ENCODE measurements around the gene MSRB1.

The MSRB1 gene

GRCh38 chr16:1953734-1954133 lies 10.7 kb upstream of the MSRB1 start:
- CTCF ChIA-PET = interaction anchor here (1.5 to 5.9 kb wide), 3 partner anchors 11 to 30 kb away, joined by 6 to 36 read pairs (median 7); partner anchors contain the start of gene MSRB1

GRCh38 chr16:1950559-1950958 lies 7.6 kb upstream of the MSRB1 start:
- DNase-seq (ENCODE audit: extremely low spot score) = no peak
- ChIA-PET POLR2A (interaction anchor here (0.6 to 3.7 kb wide), 3 partner anchors 10 to 20 kb away, joined by 3 to 41 read pairs (median 5); partner anchors contain the start of gene RPS2), CTCF (interaction anchor here (1.6 to 5.9 kb wide), 2 partner anchors 10 to 21 kb away, joined by 4 to 36 read pairs; no protein-coding TSS in a partner anchor)
- TF ChIP-seq PKNOX1 (IDR thresholded peaks at IDR 0.05) = no peak

More at GRCh38 chr16:1953734-1954133, 10.7 kb upstream of the MSRB1 start:
- DNase-seq (ENCODE audit: extremely low spot score) = no peak
- no peak for TF ChIP-seq FOXM1 (IDR thresholded peaks at IDR 0.05; ENCODE audit: borderline replicate concordance)
- no peak for TF ChIP-seq ARNT (IDR thresholded peaks at IDR 0.05)
- TF ChIP-seq ZNF384 (IDR thresholded peaks at IDR 0.05) = no peak
- POLR2A ChIA-PET = interaction anchor here (0.7 to 4.1 kb wide), 3 partner anchors 10 to 18 kb away, joined by 3 to 26 read pairs (median 3); partner anchors contain the start of genes RPS2 and TBL3

- CTCF ChIA-PET = interaction anchor here (0.5 to 5.9 kb wide), 3 partner anchors 9 to 27 kb away, joined by 3 to 36 read pairs (median 4); no protein-coding TSS in a partner anchor
- no peak for DNase-seq (ENCODE audit: extremely low spot score)
- no peak for TF ChIP-seq CTBP1 (IDR thresholded peaks at IDR 0.05; ENCODE audit: borderline replicate concordance)
- TF ChIP-seq SP1 (IDR thresholded peaks at IDR 0.05) = no peak
- TF ChIP-seq FOXA1 (IDR thresholded peaks at IDR 0.05) = no peak
- TF ChIP-seq SUZ12 (IDR thresholded peaks at IDR 0.05) = no peak
- TF ChIP-seq BHLHE40 (IDR thresholded peaks at IDR 0.05; ENCODE audit: borderline replicate concordance) = no peak
- TF ChIP-seq NFRKB (IDR thresholded peaks at IDR 0.05) = no peak
- no peak for TF ChIP-seq FOXK2 (IDR thresholded peaks at IDR 0.05)
- TF ChIP-seq HDGF (IDR thresholded peaks at IDR 0.05; ENCODE audit: borderline replicate concordance) = no peak
- no peak for TF ChIP-seq FOXM1 (IDR thresholded peaks at IDR 0.05; ENCODE audit: borderline replicate concordance)
- TF ChIP-seq L3MBTL2 (conservative IDR thresholded peaks at IDR 0.05) = no peak
- TF ChIP-seq PKNOX1 (IDR thresholded peaks at IDR 0.05) = no peak
- TF ChIP-seq ZNF384 (IDR thresholded peaks at IDR 0.05) = no peak
- POLR2A ChIA-PET = interaction anchor here (1.0 to 3.7 kb wide), 2 partner anchors 9 to 14 kb away, joined by 5 to 41 read pairs; partner anchors contain the start of gene RPS2
Observed at GRCh38 chr16:1950047-1950446, 7.0 kb upstream of the MSRB1 start.

GRCh38 chr16:1949507-1949906 lies 6.5 kb upstream of the MSRB1 start:
- no peak for TF ChIP-seq NFRKB (IDR thresholded peaks at IDR 0.05)
- no peak for TF ChIP-seq BHLHE40 (IDR thresholded peaks at IDR 0.05; ENCODE audit: borderline replicate concordance)
- no peak for TF ChIP-seq HDGF (IDR thresholded peaks at IDR 0.05; ENCODE audit: borderline replicate concordance)
- TF ChIP-seq ZNF384 (IDR thresholded peaks at IDR 0.05) = no peak
- no peak for TF ChIP-seq LEF1 (IDR thresholded peaks at IDR 0.05; ENCODE audit: borderline replicate concordance)
- TF ChIP-seq TARDBP (IDR thresholded peaks at IDR 0.05) = no peak
- TF ChIP-seq FOXM1 (IDR thresholded peaks at IDR 0.05; ENCODE audit: borderline replicate concordance) = no peak
- TF ChIP-seq ARNT (IDR thresholded peaks at IDR 0.05) = no peak
- no peak for TF ChIP-seq FOXA1 (IDR thresholded peaks at IDR 0.05)
- ChIA-PET POLR2A (interaction anchor here (3.7 kb wide), 1 partner anchor 15 kb away, joined by 41 read pairs; the partner anchor contains the start of gene RPS2), CTCF (interaction anchor here (0.5 to 5.9 kb wide), 3 partner anchors 8 to 175 kb away, joined by 3 to 36 read pairs (median 4); no protein-coding TSS in a partner anchor)
- no peak for DNase-seq (ENCODE audit: extremely low spot score)

GRCh38 chr16:1947369-1947670 lies 4.3 kb upstream of the MSRB1 start:
- ChIA-PET POLR2A (interaction anchor here (0.8 to 3.5 kb wide), 2 partner anchors 10 to 18 kb away, joined by 3 to 31 read pairs; partner anchors contain the start of gene RPS2), CTCF (interaction anchor here (1.4 to 1.5 kb wide), 2 partner anchors 10 to 12 kb away, joined by 3 to 4 read pairs; partner anchors contain the start of gene NDUFB10)
- DNase-seq (ENCODE audit: extremely low spot score) = no peak
- TF ChIP-seq SP1 (IDR thresholded peaks at IDR 0.05) = no peak
- no peak for TF ChIP-seq L3MBTL2 (conservative IDR thresholded peaks at IDR 0.05)
- no peak for TF ChIP-seq SUZ12 (IDR thresholded peaks at IDR 0.05)
- TF ChIP-seq ZNF384 (IDR thresholded peaks at IDR 0.05) = no peak
- TF ChIP-seq ARNT (IDR thresholded peaks at IDR 0.05) = no peak
- no peak for TF ChIP-seq PKNOX1 (IDR thresholded peaks at IDR 0.05)
- TF ChIP-seq FOXM1 (IDR thresholded peaks at IDR 0.05; ENCODE audit: borderline replicate concordance) = no peak
- TF ChIP-seq ELF4 (IDR thresholded peaks at IDR 0.05) = no peak
- no peak for TF ChIP-seq BHLHE40 (IDR thresholded peaks at IDR 0.05; ENCODE audit: borderline replicate concordance)
- TF ChIP-seq FOXA1 (IDR thresholded peaks at IDR 0.05) = no peak
- no peak for TF ChIP-seq TARDBP (IDR thresholded peaks at IDR 0.05)
- no peak for TF ChIP-seq FOXK2 (IDR thresholded peaks at IDR 0.05)
- no peak for TF ChIP-seq LEF1 (IDR thresholded peaks at IDR 0.05; ENCODE audit: borderline replicate concordance)
- TF ChIP-seq NFRKB (IDR thresholded peaks at IDR 0.05) = no peak
- TF ChIP-seq HDGF (IDR thresholded peaks at IDR 0.05; ENCODE audit: borderline replicate concordance) = no peak
- no peak for TF ChIP-seq CTBP1 (IDR thresholded peaks at IDR 0.05; ENCODE audit: borderline replicate concordance)

- CTCF ChIA-PET = interaction anchor here (1.0 to 1.5 kb wide), 4 partner anchors 11 to 23 kb away, joined by 3 to 5 read pairs (median 4); partner anchors contain the start of gene NDUFB10
- no peak for DNase-seq (ENCODE audit: extremely low spot score)
- TF ChIP-seq CTBP1 (IDR thresholded peaks at IDR 0.05; ENCODE audit: borderline replicate concordance) (no peak), TARDBP (IDR thresholded peaks at IDR 0.05) (no peak), FOXK2 (IDR thresholded peaks at IDR 0.05) (no peak), FOXM1 (IDR thresholded peaks at IDR 0.05; ENCODE audit: borderline replicate concordance) (no peak), BHLHE40 (IDR thresholded peaks at IDR 0.05; ENCODE audit: borderline replicate concordance) (no peak), LEF1 (IDR thresholded peaks at IDR 0.05; ENCODE audit: borderline replicate concordance) (no peak)
- POLR2A ChIA-PET = interaction anchor here (0.8 to 3.5 kb wide), 3 partner anchors 11 to 18 kb away, joined by 3 to 31 read pairs (median 11); partner anchors contain the start of gene RPS2
Observed at GRCh38 chr16:1946495-1947368, 3.7 kb upstream of the MSRB1 start.

Data from HEK293T (cell line).